Lung (tissue), 12 donors: ENCODE measurements around the gene ASTN1. TPM values are rescaled to one million over a fixed set of nuclear protein-coding genes. Genes with fewer than 3 reads are reported as not detected.
A peak's percentile ranks its signal among the peaks of the same experiment; 100 is the strongest.

Experiments
- ATAC-seq: fragments of 200-7000 bp; cut with Tn5 transposase; one replicate; pipeline ENCODE4 v1.9.1; 2020; ENCODE audit warnings: moderate number of reproducible peaks; ENCODE audit not compliant: insufficient read depth, low FRiP score
- DNase-seq, 3 donors: peaks; one replicate each; pipeline ENCODE4 v3.0.0-alpha.2; 2013 to 2017
- H3K27ac ChIP-seq, 2 donors: one replicate each; pipeline ENCODE4 v1.5.1; 2013; ENCODE audit warnings: mild to moderate bottlenecking in 2 of 2, moderate library complexity in 2 of 2, control low read depth in 1 of 2, inconsistent platforms in 1 of 2, low read depth in 1 of 2, low read length in 1 of 2
- H3K27me3 ChIP-seq, 3 donors: one replicate each; pipeline ENCODE4 v1.5.1; 2013; ENCODE audit warnings: low read length in 2 of 3; ENCODE audit not compliant: control insufficient read depth in 3 of 3, insufficient read depth in 3 of 3
- H3K36me3 ChIP-seq, 4 donors: one replicate each; pipeline ENCODE4 v1.5.1; 2013; ENCODE audit warnings: low read length in 4 of 4, mild to moderate bottlenecking in 1 of 4, moderate library complexity in 1 of 4; ENCODE audit not compliant: control insufficient read depth in 4 of 4, insufficient read depth in 4 of 4
- H3K4me1 ChIP-seq, 5 donors: one replicate each; pipeline ENCODE4 v1.5.1; 2013; ENCODE audit warnings: low read length in 5 of 5, mild to moderate bottlenecking in 2 of 5, moderate library complexity in 1 of 5; ENCODE audit not compliant: control insufficient read depth in 5 of 5, insufficient read depth in 5 of 5
- H3K4me3 ChIP-seq: one replicate; pipeline ENCODE4 v1.5.1; 2013; ENCODE audit warnings: mild to moderate bottlenecking, control low read depth, moderate library complexity
- H3K9ac ChIP-seq, 2 donors: one replicate each; pipeline ENCODE4 v1.5.1; 2013; ENCODE audit warnings: low read length in 2 of 2, control low read depth in 1 of 2; ENCODE audit not compliant: insufficient read depth in 1 of 2
- H3K9me3 ChIP-seq, 4 donors: one replicate each; pipeline ENCODE4 v1.5.1; 2013; ENCODE audit warnings: low read length in 3 of 4, mild to moderate bottlenecking in 1 of 4, moderate library complexity in 1 of 4; ENCODE audit not compliant: control insufficient read depth in 4 of 4, insufficient read depth in 3 of 4
- CTCF ChIP-seq: IDR thresholded peaks from 2 replicates; pipeline ENCODE4 v1.5.1; 2012; ENCODE audit warnings: mild to moderate bottlenecking; ENCODE audit errors: control extremely low read depth, extremely low read depth
- WGBS, 2 donors: extraction: QIAGEN DNeasy Blood & Tissue Kit; methylation state at CpG; one replicate each; pipeline ENCODE4 v1.1.7; 2013; 5-methylcytosine and 5-hydroxymethylcytosine counted together
- polyA plus RNA-seq, 2 donors: library from polyadenylated mRNA; stranded (reverse); fragments of 200-250 nt; gene quantifications; one replicate each; pipeline ENCODE4 v1.2.1, GENCODE V29; 2013
- total RNA-seq, 2 donors: library from RNA; depleted of rRNA in 1 of 2; stranded (reverse); fragments of >200 nt in 1 of 2; gene quantifications; one replicate each; pipeline ENCODE4 v1.2.1, GENCODE V29; 2014 to 2021
- donor health status: control.
- donor health status: control.
- donor health status: Bipolar disorder and iron deficiency.
- donor health status: healthy.
- donor health status: DM: yes; HTN: yes; CAD: no.

Gene ASTN1
- total and polyA plus RNA-seq, 4 donors = 0.03 to 3.6 (median 0.08) TPM

- WGBS, 2 donors = 78 to 83% methylated on average over 5 of the region's 5 CpGs
- peak in 1 of 3 donors; percentile 9 for DNase-seq
- Histone ChIP-seq H3K4me3 (no peak overlapping the region), H3K36me3 (no peaks in the 10 kb centered on the region), H3K27me3 (no peaks in the 10 kb centered on the region), H3K27ac (no peak overlapping the region), H3K9ac (no peak overlapping the region), H3K9me3 (no peaks in the 10 kb centered on the region), H3K4me1 (peaks cover 0 to 6% (median 0%) of the 10 kb centered on the region in 5 donors)
- ATAC-seq = no peak
- no peak for TF ChIP-seq CTCF
These were observed 344.0 kb downstream of the ASTN1 start for GRCh38 chr1:176820391-176821031.

DNA sequence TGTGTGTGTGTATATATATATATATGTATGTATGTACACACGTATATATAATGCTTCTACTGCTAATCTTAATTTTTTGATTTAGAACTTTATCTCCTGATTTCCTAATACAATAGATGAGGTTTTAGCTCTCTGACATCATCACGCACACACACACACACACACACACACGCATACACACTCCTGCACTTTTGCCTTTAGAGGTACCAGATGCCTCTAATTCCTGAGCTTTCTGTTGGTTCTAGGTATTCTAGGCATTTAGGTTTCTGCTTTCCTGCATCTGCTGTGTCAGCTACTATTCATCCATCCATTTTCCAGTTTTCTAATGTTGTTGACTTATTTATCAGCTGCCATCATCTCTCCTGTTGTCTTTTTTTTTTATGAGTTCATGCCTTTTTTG lies 348.3 kb downstream of the ASTN1 start:
- no peaks in the 10 kb centered on the region for H3K9me3 ChIP-seq
- no peaks in the 10 kb centered on the region for H3K36me3 ChIP-seq
- peaks cover 0 to 6% (median 0%) of the 10 kb centered on the region in 5 donors for H3K4me1 ChIP-seq
- no peak overlapping the region for H3K9ac ChIP-seq
- no peak overlapping the region for H3K4me3 ChIP-seq
- no peak for TF ChIP-seq CTCF
- H3K27me3 ChIP-seq = no peaks in the 10 kb centered on the region
- DNase-seq (no peak), ATAC-seq (no peak)
- H3K27ac ChIP-seq = no peak overlapping the region
- WGBS, 2 donors = 89 to 92% methylated on average over 3 of the region's 3 CpGs

GRCh38 chr1:176815621-176816020 lies 348.9 kb downstream of the ASTN1 start:
- TF ChIP-seq CTCF = no peak
- WGBS, 2 donors = 78 to 80% methylated on average over 6 of the region's 6 CpGs

More at GRCh38 chr1:176815621-176816020, 348.9 kb downstream of the ASTN1 start:
- Histone ChIP-seq H3K27me3 (no peaks in the 10 kb centered on the region), H3K27ac (no peak overlapping the region), H3K9me3 (no peaks in the 10 kb centered on the region), H3K36me3 (no peaks in the 10 kb centered on the region), H3K4me3 (no peak overlapping the region), H3K4me1 (peaks cover 0 to 4% (median 0%) of the 10 kb centered on the region in 5 donors), H3K9ac (no peak overlapping the region)
- ATAC-seq (no peak), DNase-seq (no peak)
